Tibial artery (tissue), 4 donors: ENCODE data around the gene MCTP1.

Experiments used
- DNase-seq, 2 donors: peaks; one replicate each; pipeline ENCODE4 v3.0.0-alpha.2; 2019
- H3K27ac ChIP-seq, 2 donors: fragments of 200-600 bp; sonication (generic) in 1 of 2; 1 replicate in 1 of 2; 2 replicates in 1 of 2; pipeline ENCODE4 v1.5.1; 2018 to 2019; ENCODE audit warnings: mild to moderate bottlenecking in 1 of 2
- H3K27me3 ChIP-seq, 2 donors: fragments of 200-600 bp; sonication (generic) in 1 of 2; one replicate each; pipeline versions ENCODE4 v1.5.1 to v1.6.0; 2016 to 2019
- H3K36me3 ChIP-seq, 3 donors: fragments of 200-600 bp; sonication (generic) in 2 of 3; one replicate each; pipeline ENCODE4 v1.5.1; 2016 to 2019; ENCODE audit warnings: mild to moderate bottlenecking in 2 of 3
- H3K4me1 ChIP-seq, 4 donors: fragments of 200-600 bp; sonication (generic) in 2 of 4; 1 replicate in 3 of 4; 2 replicates in 1 of 4; pipeline ENCODE4 v1.5.1; 2016 to 2019
- H3K4me3 ChIP-seq, 2 donors: fragments of 200-600 bp; sonication (generic) in 1 of 2; 1 replicate in 1 of 2; 2 replicates in 1 of 2; pipeline ENCODE4 v1.5.1; 2018 to 2019; ENCODE audit warnings: mild to moderate bottlenecking in 2 of 2
- H3K9me3 ChIP-seq, 3 donors: fragments of 200-600 bp; sonication (generic) in 1 of 3; one replicate each; pipeline ENCODE4 v1.5.1; 2016 to 2019
- intact Hi-C: fragments of 100-400 bp; cut with DNase I; formaldehyde crosslinking; loops from one replicate; pipeline ENCODE4 v1.15.0; 2023; ENCODE audit warnings: low total_unique reads
- TF ChIP-seq, protein P1 (sequence below), 2 experiments: fragments of 200-600 bp in 1 of 2; fragments of 450-650 bp in 1 of 2; IDR thresholded peaks; one replicate each; pipeline ENCODE4 v1.5.1; 2017 to 2019; ENCODE audit warnings: antibody characterized with exemption in 2 of 2, mild to moderate bottlenecking in 1 of 2, moderate library complexity in 1 of 2

MCTP1 gene

DNA sequence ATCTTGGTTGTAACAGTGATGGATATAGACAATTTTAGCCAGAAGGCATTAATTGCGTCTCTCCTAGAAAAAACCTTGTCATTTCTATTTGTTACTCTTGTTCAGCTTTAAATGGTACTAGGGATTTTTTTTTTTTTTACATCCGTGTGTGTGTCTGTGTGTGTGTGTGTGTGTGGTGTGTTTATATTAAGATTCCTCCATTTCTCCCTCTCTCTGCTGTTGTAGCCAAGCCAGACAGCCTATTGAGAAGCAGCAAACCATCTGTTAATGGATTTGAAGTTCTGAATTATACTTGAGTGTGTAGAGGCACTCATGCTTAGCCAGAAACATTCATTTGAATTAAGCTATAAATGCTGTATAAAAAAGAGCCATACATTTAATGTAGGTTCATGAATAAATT, 594.1 kb downstream of the MCTP1 start:
- intact Hi-C loops, result no loop called here
- DNase-seq, result no peak
- H3K27ac ChIP-seq, result no peak overlapping the region
- no peak overlapping the region for H3K4me3 ChIP-seq
- H3K9me3 ChIP-seq, result no peaks in the 10 kb centered on the region
- H3K27me3 ChIP-seq, result no peaks in the 10 kb centered on the region
- TF ChIP-seq, protein P1, sequence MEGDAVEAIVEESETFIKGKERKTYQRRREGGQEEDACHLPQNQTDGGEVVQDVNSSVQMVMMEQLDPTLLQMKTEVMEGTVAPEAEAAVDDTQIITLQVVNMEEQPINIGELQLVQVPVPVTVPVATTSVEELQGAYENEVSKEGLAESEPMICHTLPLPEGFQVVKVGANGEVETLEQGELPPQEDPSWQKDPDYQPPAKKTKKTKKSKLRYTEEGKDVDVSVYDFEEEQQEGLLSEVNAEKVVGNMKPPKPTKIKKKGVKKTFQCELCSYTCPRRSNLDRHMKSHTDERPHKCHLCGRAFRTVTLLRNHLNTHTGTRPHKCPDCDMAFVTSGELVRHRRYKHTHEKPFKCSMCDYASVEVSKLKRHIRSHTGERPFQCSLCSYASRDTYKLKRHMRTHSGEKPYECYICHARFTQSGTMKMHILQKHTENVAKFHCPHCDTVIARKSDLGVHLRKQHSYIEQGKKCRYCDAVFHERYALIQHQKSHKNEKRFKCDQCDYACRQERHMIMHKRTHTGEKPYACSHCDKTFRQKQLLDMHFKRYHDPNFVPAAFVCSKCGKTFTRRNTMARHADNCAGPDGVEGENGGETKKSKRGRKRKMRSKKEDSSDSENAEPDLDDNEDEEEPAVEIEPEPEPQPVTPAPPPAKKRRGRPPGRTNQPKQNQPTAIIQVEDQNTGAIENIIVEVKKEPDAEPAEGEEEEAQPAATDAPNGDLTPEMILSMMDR (IDR thresholded peaks at IDR 0.05), result no peak
- H3K4me1 ChIP-seq, result no peaks in the 10 kb centered on the region
- peaks cover 5 to 11% (median 8%) of the 10 kb centered on the region in 3 donors for H3K36me3 ChIP-seq

DNA sequence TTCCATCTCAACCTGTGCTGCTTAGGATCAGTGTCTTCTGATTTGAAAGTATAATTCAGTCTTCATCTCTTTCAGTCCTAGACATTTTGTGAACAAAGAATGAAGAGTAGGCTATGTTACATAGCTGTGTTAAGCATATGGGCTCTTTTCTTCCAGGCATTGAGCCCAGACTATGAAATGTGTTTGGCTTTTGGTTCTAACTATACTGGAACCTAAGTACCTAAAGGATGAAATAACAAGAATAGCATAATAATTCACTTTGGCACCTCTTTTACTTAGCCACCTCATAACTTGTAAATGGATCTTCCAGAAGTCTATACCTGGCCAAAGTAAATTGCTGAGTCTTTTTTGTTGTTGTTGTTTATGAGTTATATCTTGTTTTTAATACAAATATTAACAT, 595.0 kb downstream of the MCTP1 start:
- H3K27me3 ChIP-seq, result no peaks in the 10 kb centered on the region
- intact Hi-C loops, result no loop called here
- H3K4me1 ChIP-seq, result no peaks in the 10 kb centered on the region
- H3K4me3 ChIP-seq, result no peak overlapping the region
- H3K9me3 ChIP-seq, result no peaks in the 10 kb centered on the region
- no peak overlapping the region for H3K27ac ChIP-seq
- no peak for DNase-seq
- TF ChIP-seq, protein P1 (IDR thresholded peaks at IDR 0.05), result no peak
- H3K36me3 ChIP-seq, result peaks cover 5 to 9% (median 8%) of the 10 kb centered on the region in 3 donors

DNA sequence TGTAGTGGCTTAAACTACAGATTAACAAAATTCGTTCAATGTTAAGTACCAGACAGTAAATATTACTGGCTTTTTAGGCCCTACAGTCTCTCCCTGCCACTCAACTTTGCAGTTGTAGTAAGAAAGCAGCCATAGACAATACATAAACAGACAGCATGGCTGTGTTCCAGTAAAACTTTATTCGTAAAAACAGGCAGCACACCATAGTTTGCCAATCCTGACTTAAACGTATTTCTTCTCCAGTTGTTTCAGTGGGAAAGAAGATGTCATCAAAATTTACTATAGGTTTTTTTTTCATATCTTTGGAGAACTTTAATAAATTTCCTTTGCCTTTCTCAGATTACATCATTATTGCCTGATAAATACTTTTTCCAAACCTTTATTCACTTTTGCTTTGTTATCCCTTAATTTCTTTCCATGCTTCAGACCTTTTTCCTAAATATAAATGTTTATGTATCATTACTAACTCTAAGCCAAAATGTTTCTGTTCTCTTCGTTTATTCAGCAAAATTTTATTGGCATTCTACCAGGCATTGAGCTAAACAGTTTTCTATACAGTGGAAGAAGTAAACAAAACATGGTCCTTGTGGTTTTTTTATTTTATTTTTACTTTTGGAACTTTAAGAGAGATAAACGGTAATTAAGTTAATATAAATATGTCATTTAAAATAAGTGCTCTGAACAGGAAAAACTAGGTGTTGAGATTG, 601.9 kb downstream of the MCTP1 start:
- Histone ChIP-seq H3K27ac (no peak overlapping the region), H3K27me3 (no peaks in the 10 kb centered on the region), H3K36me3 (peaks cover 4 to 13% (median 5%) of the 10 kb centered on the region in 3 donors), H3K9me3 (no peaks in the 10 kb centered on the region), H3K4me3 (no peak overlapping the region), H3K4me1 (no peaks in the 10 kb centered on the region)
- no peak for DNase-seq
- intact Hi-C loops, result no loop called here
- TF ChIP-seq, protein P1 (IDR thresholded peaks at IDR 0.05), result no peak

DNA sequence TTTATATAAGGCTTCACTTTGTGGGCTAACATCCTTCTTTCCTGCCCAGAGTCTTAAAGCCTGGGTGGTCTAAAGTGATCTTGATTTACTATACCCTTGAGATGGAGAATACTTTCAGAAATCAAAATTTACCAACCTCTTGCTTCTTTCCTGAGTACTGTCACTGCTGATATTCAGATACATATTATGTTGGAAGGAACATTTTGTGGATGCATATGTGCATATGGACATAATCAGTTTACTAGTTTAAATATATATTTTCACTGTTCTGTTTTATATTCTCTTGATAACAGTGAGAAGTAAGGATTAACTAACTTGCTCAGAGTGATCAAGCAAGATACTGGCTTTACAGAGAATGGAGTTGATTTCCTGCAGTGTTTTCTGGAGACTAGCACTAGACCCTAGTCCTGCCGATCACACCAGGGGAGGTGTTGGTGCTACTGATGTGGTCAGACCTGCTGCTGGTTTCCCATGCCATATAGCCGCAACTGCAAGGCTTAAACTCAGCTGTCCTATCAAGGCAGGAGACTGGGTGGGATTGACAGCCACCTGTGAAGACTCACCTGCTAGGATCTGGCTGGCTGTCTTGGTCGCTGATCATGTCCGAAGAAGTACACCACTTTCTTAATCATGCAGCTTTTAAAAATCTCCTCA, 608.8 kb downstream of the MCTP1 start:
- DNase-seq, result no peak
- TF ChIP-seq, protein P1 (IDR thresholded peaks at IDR 0.05), result no peak

DNA sequence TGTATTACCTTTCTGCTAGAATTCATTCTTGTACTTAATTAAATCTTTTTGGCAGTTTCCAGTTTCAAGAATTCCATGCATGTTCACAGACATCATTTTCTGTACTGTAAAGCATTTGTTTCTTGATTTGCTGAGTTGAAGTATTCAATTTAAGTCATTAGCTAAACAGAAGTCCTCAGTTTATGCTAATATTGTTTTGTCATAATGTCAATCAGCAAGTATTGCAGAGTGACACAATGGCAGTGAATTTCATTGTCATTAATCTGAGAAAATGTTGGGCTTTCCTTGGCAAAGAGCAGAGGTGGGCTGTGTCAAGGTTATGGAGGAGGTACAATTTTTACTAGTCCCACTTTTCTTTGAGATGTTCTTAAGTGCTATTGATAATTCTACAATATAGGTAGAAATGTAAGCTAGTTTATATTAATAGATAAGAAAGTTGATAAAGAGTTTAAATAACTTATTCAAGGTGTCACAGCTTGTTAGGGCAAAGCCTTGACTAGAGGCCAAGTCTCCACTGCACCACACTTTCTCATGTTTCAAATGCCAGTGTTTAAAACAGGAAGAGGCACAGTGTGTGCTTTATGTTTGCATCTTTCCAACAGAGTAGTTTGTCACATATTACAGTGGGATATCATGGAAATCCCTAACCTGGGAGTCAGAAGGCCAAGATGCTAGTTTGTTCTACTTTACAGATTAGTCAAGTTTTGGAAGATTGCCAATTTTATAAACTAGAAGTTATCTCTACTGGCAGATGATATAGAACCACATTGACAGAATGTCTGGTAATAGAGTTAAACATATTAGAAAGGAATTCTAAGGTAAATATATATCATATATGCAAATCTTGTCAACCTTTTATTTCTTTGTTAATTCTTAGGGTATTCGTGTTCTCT, 610.2 kb downstream of the MCTP1 start:
- no peaks in the 10 kb centered on the region for H3K4me1 ChIP-seq
- no peak overlapping the region for H3K4me3 ChIP-seq
- H3K27ac ChIP-seq, result no peak overlapping the region
- H3K9me3 ChIP-seq, result no peaks in the 10 kb centered on the region
- no peak for DNase-seq
- no peaks in the 10 kb centered on the region for H3K27me3 ChIP-seq
- H3K36me3 ChIP-seq, result peaks cover 0 to 9% (median 5%) of the 10 kb centered on the region in 3 donors
- intact Hi-C loops, result no loop called here
- TF ChIP-seq, protein P1 (IDR thresholded peaks at IDR 0.05), result no peak

More for the DNA sequence above, 608.8 kb downstream of the MCTP1 start:
- H3K9me3 ChIP-seq, result no peaks in the 10 kb centered on the region
- no peak overlapping the region for H3K27ac ChIP-seq
- no peak overlapping the region for H3K4me3 ChIP-seq
- intact Hi-C loops, result no loop called here
- H3K27me3 ChIP-seq, result no peaks in the 10 kb centered on the region
- H3K4me1 ChIP-seq, result no peaks in the 10 kb centered on the region
- H3K36me3 ChIP-seq, result peaks cover 0 to 9% (median 5%) of the 10 kb centered on the region in 3 donors
